Astrocyte (in vitro differentiated cells and primary cell): ENCODE data around the gene HES3. TPM values are rescaled to one million over a fixed set of nuclear protein-coding genes. Genes with fewer than 3 reads are reported as not detected.
A peak's percentile ranks its signal among the peaks of the same experiment; 100 is the strongest.

ENCODE experiments used
- DNase-seq: peaks from one replicate; pipeline ENCODE4 v3.0.0-alpha.2; 2010; ENCODE audit warnings: low read depth
- FAIRE-seq: peaks from 2 replicates; lab custom pipeline; 2011; peaks lifted over from hg19 to GRCh38; lab: Jason Lieb, UNC
- H2AFZ ChIP-seq: 2 replicates; pipeline ENCODE4 v1.6.0; 2012; ENCODE audit warnings: low read depth, low read length, inconsistent platforms
- H3K27ac ChIP-seq: 2 replicates; pipeline ENCODE4 v1.5.1; 2011; ENCODE audit warnings: low read depth, low read length, inconsistent platforms
- H3K27me3 ChIP-seq: 2 replicates; pipeline ENCODE4 v1.6.0; 2011; ENCODE audit warnings: low read length, inconsistent platforms; ENCODE audit not compliant: insufficient read depth
- H3K36me3 ChIP-seq: 2 replicates; pipeline ENCODE4 v1.5.1; 2011; ENCODE audit warnings: low read length, inconsistent platforms; ENCODE audit not compliant: insufficient read depth
- H3K4me1 ChIP-seq: 2 replicates; pipeline ENCODE4 v1.5.1; 2011; ENCODE audit warnings: low read length, inconsistent platforms; ENCODE audit not compliant: insufficient read depth
- H3K4me2 ChIP-seq: 2 replicates; pipeline ENCODE4 v1.6.0; 2012; ENCODE audit warnings: low read length, inconsistent platforms
- H3K4me3 ChIP-seq: 2 replicates; pipeline ENCODE4 v1.5.1; 2011; ENCODE audit warnings: low read depth, mild to moderate bottlenecking, low read length, inconsistent platforms; ENCODE audit not compliant: insufficient read depth
- H3K79me2 ChIP-seq: 2 replicates; pipeline ENCODE4 v1.6.0; 2012; ENCODE audit warnings: mild to moderate bottlenecking, low read length, inconsistent platforms; ENCODE audit not compliant: insufficient read depth
- H3K9ac ChIP-seq: 2 replicates; pipeline ENCODE4 v1.6.0; 2012; ENCODE audit warnings: mild to moderate bottlenecking, low read length, inconsistent platforms
- H3K9me3 ChIP-seq: 2 replicates; pipeline ENCODE4 v1.5.1; 2012; ENCODE audit warnings: low read depth, mild to moderate bottlenecking, low read length, inconsistent platforms; ENCODE audit not compliant: insufficient read depth
- H4K20me1 ChIP-seq: 2 replicates; pipeline ENCODE4 v1.6.0; 2012; ENCODE audit warnings: low read length, inconsistent platforms; ENCODE audit not compliant: insufficient read depth
- H3K27ac Mint-ChIP-seq: one replicate; pipeline ENCODE4 v1.8.0; 2021; ENCODE audit warnings: mild to moderate bottlenecking, mixed read lengths; ENCODE audit not compliant: unreplicated experiment
- H3K27me3 Mint-ChIP-seq: one replicate; pipeline ENCODE4 v1.8.0; 2021; ENCODE audit warnings: low read depth, mixed read lengths; ENCODE audit not compliant: unreplicated experiment
- H3K36me3 Mint-ChIP-seq: one replicate; pipeline ENCODE4 v1.8.0; 2021; ENCODE audit warnings: low read depth, mixed read lengths; ENCODE audit not compliant: unreplicated experiment
- H3K4me1 Mint-ChIP-seq: one replicate; pipeline ENCODE4 v1.8.0; 2021; ENCODE audit warnings: low read depth, mixed read lengths; ENCODE audit not compliant: unreplicated experiment
- H3K4me3 Mint-ChIP-seq: one replicate; pipeline ENCODE4 v1.8.0; 2021; ENCODE audit warnings: mild to moderate bottlenecking, moderate library complexity, mixed read lengths; ENCODE audit not compliant: unreplicated experiment
- H3K9me3 Mint-ChIP-seq: one replicate; pipeline ENCODE4 v1.8.0; 2021; ENCODE audit warnings: mild to moderate bottlenecking, mixed read lengths; ENCODE audit not compliant: unreplicated experiment
- CTCF ChIP-seq: IDR thresholded peaks from 2 replicates; pipeline ENCODE4 v1.5.1; 2011; ENCODE audit warnings: low read depth, mild to moderate bottlenecking, inconsistent platforms, low read length, moderate library complexity; ENCODE audit not compliant: insufficient read depth
- EZH2 ChIP-seq: IDR thresholded peaks from 2 replicates; pipeline ENCODE4 v1.6.1; 2012; ENCODE audit warnings: mild to moderate bottlenecking, low read length, inconsistent platforms; ENCODE audit not compliant: insufficient read depth
- total RNA-seq: library from RNA; stranded (reverse); gene quantifications from 2 replicates; pipeline ENCODE4 v1.2.1, GENCODE V29; 2021

HES3 gene
- total RNA-seq, 1 donor from 2014 or later, result not detected

GRCh38 chr1:6249739-6250689, 6.0 kb downstream of the HES3 start:
- H3K4me1 Mint-ChIP-seq, result no peaks in the 10 kb centered on the region
- Histone ChIP-seq H3K9ac (no peak overlapping the region), H3K79me2 (no peaks in the 10 kb centered on the region), H3K36me3 (no peaks in the 10 kb centered on the region), H3K4me3 (no peak overlapping the region), H3K4me1 (no peaks in the 10 kb centered on the region), H3K27ac (no peak overlapping the region), H3K4me2 (peak overlapping the region; percentile 55), H4K20me1 (peaks cover 15% of the 10 kb centered on the region), H3K27me3 (peaks cover 12% of the 10 kb centered on the region), H3K9me3 (no peaks in the 10 kb centered on the region), H2AFZ (no peak overlapping the region)
- no peaks in the 10 kb centered on the region for H3K9me3 Mint-ChIP-seq
- H3K4me3 Mint-ChIP-seq, result no peak overlapping the region
- FAIRE-seq (no peak), DNase-seq (no peak)
- H3K27ac Mint-ChIP-seq, result peak overlapping the region; percentile 53
- peaks cover 52% of the 10 kb centered on the region for H3K27me3 Mint-ChIP-seq
- TF ChIP-seq CTCF (no peak), EZH2 (peak; percentile 46)
- peaks cover 2% of the 10 kb centered on the region for H3K36me3 Mint-ChIP-seq

- no peak for TF ChIP-seq CTCF
- no peak for TF ChIP-seq EZH2
- Histone ChIP-seq H3K9ac (no peak overlapping the region), H3K27me3 (peaks cover 12% of the 10 kb centered on the region), H3K4me3 (no peak overlapping the region), H3K36me3 (no peaks in the 10 kb centered on the region), H3K79me2 (no peaks in the 10 kb centered on the region), H3K9me3 (no peaks in the 10 kb centered on the region), H3K27ac (no peak overlapping the region), H4K20me1 (peaks cover 14% of the 10 kb centered on the region), H3K4me1 (no peaks in the 10 kb centered on the region), H2AFZ (no peak overlapping the region), H3K4me2 (no peak overlapping the region)
- FAIRE-seq (no peak), DNase-seq (no peak)
- Mint-ChIP-seq H3K27me3 (peaks cover 55% of the 10 kb centered on the region), H3K4me3 (no peak overlapping the region), H3K36me3 (peaks cover 2% of the 10 kb centered on the region), H3K27ac (no peak overlapping the region), H3K9me3 (no peaks in the 10 kb centered on the region), H3K4me1 (no peaks in the 10 kb centered on the region)
Measured at GRCh38 chr1:6251233-6251632, 7.3 kb downstream of the HES3 start.
